Thoracic aorta (tissue), 2 donors: Measurements from ENCODE around the gene LINGO3. TPM values are rescaled to one million over a fixed set of nuclear protein-coding genes. Genes with fewer than 3 reads are reported as not detected.
A peak's percentile ranks its signal among the peaks of the same experiment; 100 is the strongest.

ENCODE experiments used
- ATAC-seq: fragments of 150-250 bp; one replicate; pipeline ENCODE4 v1.8.0; 2017; ENCODE audit warnings: low read depth; ENCODE audit not compliant: insufficient number of reproducible peaks, low FRiP score
- DNase-seq: peaks from one replicate; pipeline ENCODE4 v3.0.0-alpha.2; 2020; ENCODE audit warnings: low spot score
- H3K27ac ChIP-seq, 2 donors: fragments of 200-600 bp; sonication (generic); 1 replicate in 1 of 2; 2 replicates in 1 of 2; pipeline ENCODE4 v1.5.1; 2016; ENCODE audit warnings: mild to moderate bottlenecking in 2 of 2, moderate library complexity in 2 of 2
- H3K27me3 ChIP-seq: fragments of 200-600 bp; sonication (generic); replicated peaks from 2 replicates; pipeline ENCODE4 v1.6.0; 2016; ENCODE audit warnings: mild to moderate bottlenecking; ENCODE audit not compliant: insufficient read depth
- H3K36me3 ChIP-seq: fragments of 200-600 bp; sonication (generic); one replicate; pipeline ENCODE4 v1.5.1; 2016
- H3K4me1 ChIP-seq, 2 donors: fragments of 200-600 bp; sonication (generic); 1 replicate in 1 of 2; 2 replicates in 1 of 2; pipeline versions ENCODE4 v1.5.1 to v1.6.0; 2016; ENCODE audit warnings: low read depth in 2 of 2, mild to moderate bottlenecking in 1 of 2; ENCODE audit not compliant: control insufficient read depth in 1 of 2
- H3K4me3 ChIP-seq: fragments of 200-600 bp; sonication (generic); 2 replicates; pipeline ENCODE4 v1.5.1; 2016; ENCODE audit warnings: mild to moderate bottlenecking
- H3K9me3 ChIP-seq: fragments of 200-600 bp; sonication (generic); 2 replicates; pipeline ENCODE4 v1.5.1; 2016
- total RNA-seq, 2 donors: library from RNA; depleted of rRNA; stranded (reverse); fragments of >200 nt; gene quantifications; one replicate each; pipeline versions ENCODE4 v1.1.0 to v1.2.3, GENCODE V29; 2016
- TF ChIP-seq, protein P1 (sequence below): fragments of 200-600 bp; sonication (generic); IDR thresholded peaks from one replicate; pipeline ENCODE4 v1.5.1; 2019; ENCODE audit warnings: antibody characterized with exemption

LINGO3 gene
- total RNA-seq, 2 donors from 2014 or later = 0.27 TPM; not detected in 1

DNA sequence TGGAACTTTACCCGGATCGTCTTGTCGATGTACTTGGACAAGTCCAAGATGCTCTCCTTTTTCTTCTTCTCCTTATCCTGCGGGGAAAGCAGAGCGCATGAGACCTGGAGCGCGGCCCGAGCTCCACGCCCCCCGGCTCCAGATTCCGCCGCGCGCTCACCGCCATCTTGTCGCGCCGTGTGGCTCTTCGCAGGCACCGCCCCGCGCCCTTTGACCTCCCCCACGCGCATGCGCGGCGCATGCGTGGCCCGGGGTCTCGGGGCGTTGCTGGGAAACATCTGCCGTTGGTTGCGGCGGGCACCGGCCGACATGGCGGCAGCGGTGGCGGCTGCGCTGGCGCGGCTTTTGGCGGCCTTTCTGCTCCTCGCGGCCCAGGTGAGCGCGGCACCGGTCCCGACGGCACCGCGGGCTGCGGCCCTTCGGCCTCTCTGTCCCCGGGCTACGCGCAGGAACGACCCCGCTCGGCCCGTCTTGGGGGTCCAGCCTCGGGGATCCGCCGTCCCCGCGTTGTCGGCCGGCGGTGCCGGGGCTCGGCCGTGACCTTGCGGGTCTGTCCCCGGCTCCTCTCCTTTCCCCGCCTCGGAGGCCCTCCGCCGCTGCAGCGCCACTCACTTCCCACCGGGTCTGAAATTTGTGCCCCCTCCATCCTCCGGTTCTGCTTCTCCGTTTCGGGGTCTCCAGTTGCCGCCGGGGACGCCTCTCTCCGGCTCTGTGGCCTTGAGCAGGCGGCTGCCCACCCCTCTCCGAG lies 20.6 kb upstream of the LINGO3 start, which contains the start of the genes LSM7 and SPPL2B:
Gene LSM7 (minus strand): TSS at position 186 of the 748 bp plus-strand sequence. CDS start 20 bp downstream, at position 166.
Gene SPPL2B (plus strand): TSS at position 284 of the 748 bp plus-strand sequence. CDS start 26 bp downstream, at position 310.
- H3K27ac ChIP-seq = peak within 1 kb of the TSS in 1 of 2 donors; percentile 1
- peaks cover 12 to 45% of the 10 kb centered on the region in 2 donors for H3K4me1 ChIP-seq
- H3K4me3 ChIP-seq = peak within 1 kb of the TSS; percentile 83
- no peaks in the 10 kb centered on the region for H3K36me3 ChIP-seq
- H3K27me3 ChIP-seq = no peaks in the 10 kb centered on the region
- no peaks in the 10 kb centered on the region for H3K9me3 ChIP-seq
- DNase-seq (peak; percentile 67), ATAC-seq (peak; percentile 76)
- TF ChIP-seq, protein P1, sequence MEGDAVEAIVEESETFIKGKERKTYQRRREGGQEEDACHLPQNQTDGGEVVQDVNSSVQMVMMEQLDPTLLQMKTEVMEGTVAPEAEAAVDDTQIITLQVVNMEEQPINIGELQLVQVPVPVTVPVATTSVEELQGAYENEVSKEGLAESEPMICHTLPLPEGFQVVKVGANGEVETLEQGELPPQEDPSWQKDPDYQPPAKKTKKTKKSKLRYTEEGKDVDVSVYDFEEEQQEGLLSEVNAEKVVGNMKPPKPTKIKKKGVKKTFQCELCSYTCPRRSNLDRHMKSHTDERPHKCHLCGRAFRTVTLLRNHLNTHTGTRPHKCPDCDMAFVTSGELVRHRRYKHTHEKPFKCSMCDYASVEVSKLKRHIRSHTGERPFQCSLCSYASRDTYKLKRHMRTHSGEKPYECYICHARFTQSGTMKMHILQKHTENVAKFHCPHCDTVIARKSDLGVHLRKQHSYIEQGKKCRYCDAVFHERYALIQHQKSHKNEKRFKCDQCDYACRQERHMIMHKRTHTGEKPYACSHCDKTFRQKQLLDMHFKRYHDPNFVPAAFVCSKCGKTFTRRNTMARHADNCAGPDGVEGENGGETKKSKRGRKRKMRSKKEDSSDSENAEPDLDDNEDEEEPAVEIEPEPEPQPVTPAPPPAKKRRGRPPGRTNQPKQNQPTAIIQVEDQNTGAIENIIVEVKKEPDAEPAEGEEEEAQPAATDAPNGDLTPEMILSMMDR = no peak

DNA sequence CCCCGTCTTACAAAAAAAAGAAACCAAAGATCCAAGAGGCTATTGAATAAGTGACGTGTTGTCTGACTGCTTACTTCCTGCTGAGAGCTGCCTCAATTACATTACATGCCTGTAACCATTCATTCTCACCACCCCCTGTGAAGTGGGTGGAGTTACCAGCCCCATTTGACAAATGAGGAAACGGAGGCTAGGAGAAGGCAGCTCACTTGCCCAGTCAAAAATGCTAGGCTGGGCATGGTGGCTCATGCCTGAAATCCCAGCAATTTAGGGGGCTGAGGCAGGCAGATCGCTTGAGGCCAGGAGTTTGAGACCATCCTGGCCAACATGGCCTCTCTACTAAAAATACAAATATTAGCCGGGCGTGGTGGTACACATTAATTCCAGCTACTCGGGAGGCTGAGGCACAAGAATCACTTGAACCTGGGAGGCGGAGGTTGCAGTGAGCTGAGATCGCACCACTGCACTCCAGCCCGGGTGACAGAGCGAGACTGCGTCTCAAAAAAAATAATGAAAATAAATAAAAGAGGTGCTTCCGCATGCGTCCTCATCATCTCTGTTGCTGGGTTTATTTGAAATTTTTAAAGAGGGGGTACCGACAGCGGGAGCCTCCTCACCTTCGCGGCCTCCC lies 19.9 kb upstream of the LINGO3 start:
- Histone ChIP-seq H3K9me3 (no peaks in the 10 kb centered on the region), H3K36me3 (peaks cover 5% of the 10 kb centered on the region), H3K27ac (peak overlapping the region in 1 of 2 donors; percentile 1), H3K4me1 (peaks cover 12 to 45% of the 10 kb centered on the region in 2 donors), H3K4me3 (peak overlapping the region; percentile 83), H3K27me3 (no peaks in the 10 kb centered on the region)
- TF ChIP-seq, protein P1 = no peak
- ATAC-seq = no peak
- peak; percentile 19 for DNase-seq

DNA sequence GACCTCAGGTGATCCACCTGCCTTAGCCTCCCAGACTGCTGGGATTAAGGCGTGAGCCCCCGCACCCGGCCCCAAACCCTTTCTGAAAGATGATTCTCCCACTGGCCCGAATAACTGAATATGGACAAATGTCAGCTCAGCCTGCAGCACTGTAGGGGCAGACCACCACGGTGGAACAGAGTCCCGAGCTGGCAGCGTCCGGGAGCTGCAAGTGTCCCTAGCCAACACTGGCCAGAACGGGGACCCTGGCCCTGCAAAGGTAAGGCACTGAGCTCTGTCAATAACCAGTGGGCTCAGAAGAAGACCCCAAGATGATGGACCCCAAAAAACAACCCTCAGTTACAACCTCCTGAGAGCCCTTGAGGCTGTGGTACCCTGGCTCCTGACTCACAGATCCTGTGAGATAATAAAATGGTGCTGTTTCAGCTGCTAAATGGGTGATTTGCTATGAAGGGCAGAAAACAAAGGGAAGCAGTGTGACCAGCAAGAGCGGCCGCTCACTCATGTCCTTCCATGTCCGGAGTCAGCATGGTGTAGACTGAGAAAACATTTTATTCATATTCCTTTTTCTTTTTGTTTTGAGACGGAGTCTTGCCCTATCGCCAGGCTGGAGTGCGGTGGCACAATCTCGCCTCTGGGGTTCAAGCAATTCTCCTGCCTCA lies 18.9 kb upstream of the LINGO3 start:
- Histone ChIP-seq H3K4me1 (peaks cover 12 to 45% of the 10 kb centered on the region in 2 donors), H3K27me3 (no peaks in the 10 kb centered on the region), H3K9me3 (no peaks in the 10 kb centered on the region), H3K36me3 (peaks cover 7% of the 10 kb centered on the region), H3K27ac (no peak overlapping the region), H3K4me3 (no peak overlapping the region)
- ATAC-seq = no peak
- no peak for DNase-seq
- TF ChIP-seq, protein P1 = no peak

DNA sequence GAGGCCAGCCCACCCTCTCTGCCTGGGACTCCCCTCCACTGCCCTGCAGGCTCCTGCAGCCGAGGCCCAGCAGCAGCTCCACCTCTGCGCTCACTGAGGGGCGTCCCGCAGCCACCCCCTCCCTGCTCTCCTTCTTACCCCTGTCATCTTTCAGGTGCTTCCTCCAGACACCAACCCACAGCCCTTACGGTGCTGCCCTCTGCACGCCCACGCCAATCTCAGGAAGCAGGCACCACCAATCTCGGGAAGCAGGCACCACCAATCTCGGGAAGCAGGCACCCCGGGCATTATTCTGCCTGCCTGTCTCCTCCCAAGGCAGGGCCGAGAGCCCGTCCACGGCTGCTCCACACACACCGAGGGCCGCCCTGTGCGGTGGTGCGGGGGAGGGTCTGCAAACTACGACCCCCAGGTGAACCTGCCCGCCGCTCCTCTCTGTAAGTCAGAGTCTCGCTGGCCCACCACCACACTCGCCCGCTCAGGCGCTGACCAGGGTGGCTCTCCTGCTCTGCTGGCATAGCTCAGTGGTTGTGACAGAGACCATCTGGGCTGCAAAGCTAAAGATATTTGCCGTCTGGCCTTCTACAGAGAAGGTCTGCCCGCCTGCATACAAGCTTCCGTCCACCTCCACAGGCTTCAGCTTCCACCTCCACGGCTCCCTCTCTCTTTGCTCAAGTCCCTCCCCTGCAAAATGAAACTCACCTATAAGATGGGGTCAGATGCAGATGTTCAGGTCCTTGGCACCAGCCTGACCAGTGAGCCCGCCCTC lies 17.5 kb upstream of the LINGO3 start:
- DNase-seq = no peak
- TF ChIP-seq, protein P1 = no peak
- peaks cover 7% of the 10 kb centered on the region for H3K36me3 ChIP-seq

More for the DNA sequence above, 17.5 kb upstream of the LINGO3 start:
- no peak overlapping the region for H3K4me3 ChIP-seq
- no peaks in the 10 kb centered on the region for H3K9me3 ChIP-seq
- no peak for ATAC-seq
- H3K4me1 ChIP-seq = peaks cover 12 to 34% of the 10 kb centered on the region in 2 donors
- no peaks in the 10 kb centered on the region for H3K27me3 ChIP-seq
- H3K27ac ChIP-seq = no peak overlapping the region
